Measurements from ENCODE around the gene SKIC2.
"Not testable (repeated sequence)": the region's sequence is repeated elsewhere in the genome, so short reads cannot be mapped to it uniquely, and the experiment has no call there.

The SKIC2 gene

DNA sequence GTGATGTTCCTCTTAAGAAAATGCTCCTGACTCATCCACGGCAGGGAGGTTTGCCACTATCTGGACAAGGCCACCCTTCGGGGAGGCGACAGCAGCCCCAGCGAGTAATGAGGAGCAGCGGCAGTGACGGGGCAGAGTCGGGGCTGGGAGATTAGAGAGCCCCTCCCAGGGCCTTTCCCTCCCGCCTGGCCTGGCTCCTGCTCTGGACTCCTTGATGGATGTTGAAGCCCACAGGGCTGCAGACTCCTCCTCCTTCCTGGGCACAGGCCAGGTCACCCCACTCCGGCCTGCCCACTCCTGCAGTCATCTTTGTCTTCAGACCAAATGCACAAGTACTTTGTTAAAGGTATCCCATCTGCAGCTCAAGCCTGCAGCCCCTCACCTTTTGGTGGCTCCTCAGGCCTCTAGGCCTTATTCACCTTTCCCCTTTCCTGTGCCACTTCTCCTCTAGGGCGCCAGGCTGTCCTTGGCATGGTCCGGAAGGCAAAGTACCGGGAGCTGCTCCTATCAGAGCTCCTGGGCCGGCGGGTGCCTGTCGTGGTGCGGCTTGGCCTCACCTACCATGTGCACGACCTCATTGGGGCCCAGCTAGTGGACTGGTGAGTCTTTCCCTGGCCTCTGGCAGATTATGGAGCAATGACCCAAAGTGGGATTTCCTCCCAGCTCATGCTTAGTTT is 54.1 kb downstream of the SKIC2 start:
- WGBS, 2 experiments, result 93 to 96% methylated on average over 14 to 15 of the region's 17 CpGs
- not testable (repeated sequence) for H3K9me3 ChIP-seq (ENCODE audit: control insufficient read depth, low read length); H3K27ac ChIP-seq (ENCODE audit: insufficient read depth, low read depth, low read length, poor library complexity, severe bottlenecking); H3K4me3 ChIP-seq (ENCODE audit: insufficient read depth, low read depth, low read length); H3K27me3 ChIP-seq (ENCODE audit: control insufficient read depth, insufficient read depth, low read length, poor library complexity, severe bottlenecking); H3K4me1 ChIP-seq (ENCODE audit: control insufficient read depth, insufficient read depth, low read length); H3K36me3 ChIP-seq (ENCODE audit: control insufficient read depth, insufficient read depth, low read length)

DNA sequence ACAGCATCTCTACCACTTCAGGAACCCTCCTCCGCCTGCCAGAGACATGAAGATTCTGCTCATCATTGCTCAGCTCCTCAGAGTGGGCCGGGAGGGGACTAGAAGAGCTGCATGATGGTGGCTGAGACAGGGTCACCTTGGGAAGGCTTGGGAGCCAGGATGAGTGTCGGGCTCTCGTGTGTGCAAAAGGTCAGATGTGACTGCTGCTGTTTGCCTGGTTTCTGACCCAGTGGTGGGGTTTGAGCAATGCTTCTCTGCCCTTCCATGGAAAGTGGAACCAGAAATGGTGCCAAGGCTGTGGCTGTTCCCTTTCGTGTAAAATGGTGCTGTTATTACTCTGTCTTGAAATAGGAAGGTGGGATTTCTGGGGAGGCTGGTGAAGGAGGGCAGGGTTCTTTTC is 54.8 kb downstream of the SKIC2 start:
- not testable (repeated sequence) for H3K27me3 ChIP-seq (ENCODE audit: control insufficient read depth, insufficient read depth, low read length, poor library complexity, severe bottlenecking); H3K4me1 ChIP-seq (ENCODE audit: control insufficient read depth, insufficient read depth, low read length); H3K27ac ChIP-seq (ENCODE audit: insufficient read depth, low read depth, low read length, poor library complexity, severe bottlenecking); H3K4me3 ChIP-seq (ENCODE audit: insufficient read depth, low read depth, low read length); H3K36me3 ChIP-seq (ENCODE audit: control insufficient read depth, insufficient read depth, low read length); H3K9me3 ChIP-seq (ENCODE audit: control insufficient read depth, low read length)
- WGBS, 2 experiments, result no CpG with 5 or more reads among the region's 5 CpGs

DNA sequence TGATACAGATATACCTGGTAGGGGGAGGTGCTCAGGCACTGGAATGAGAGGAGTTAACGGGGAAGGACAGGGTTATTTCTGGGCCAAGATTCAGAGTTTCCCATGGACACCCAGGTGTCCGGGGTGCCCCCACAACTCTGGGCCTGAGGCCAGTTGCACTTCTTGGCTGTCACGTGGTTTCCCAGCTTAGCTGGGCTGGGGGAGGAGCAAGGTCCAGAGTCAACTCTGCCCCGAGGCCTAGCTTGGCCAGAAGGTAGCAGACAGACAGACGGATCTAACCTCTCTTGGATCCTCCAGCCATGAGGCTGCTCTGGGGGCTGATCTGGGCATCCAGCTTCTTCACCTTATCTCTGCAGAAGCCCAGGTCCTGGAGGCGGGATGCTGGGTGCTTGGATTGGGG is 55.6 kb downstream of the SKIC2 start, which contains the start of gene C4B:
C4B (plus strand) TSS at position 249 of the 400 bp plus-strand sequence; CDS start at position 300, 51 bp downstream.
- no CpG with 5 or more reads among the region's 6 CpGs for WGBS, 2 experiments

More for the DNA sequence above, 55.6 kb downstream of the SKIC2 start, which contains the start of gene C4B:
- not testable (repeated sequence) for H3K4me1 ChIP-seq (ENCODE audit: control insufficient read depth, insufficient read depth, low read length); H3K4me3 ChIP-seq (ENCODE audit: insufficient read depth, low read depth, low read length); H3K27me3 ChIP-seq (ENCODE audit: control insufficient read depth, insufficient read depth, low read length, poor library complexity, severe bottlenecking); H3K27ac ChIP-seq (ENCODE audit: insufficient read depth, low read depth, low read length, poor library complexity, severe bottlenecking); H3K36me3 ChIP-seq (ENCODE audit: control insufficient read depth, insufficient read depth, low read length); H3K9me3 ChIP-seq (ENCODE audit: control insufficient read depth, low read length)
